Tongue (tissue), 2 donors: ENCODE data around the gene CUL5. TPM values are rescaled to one million over a fixed set of nuclear protein-coding genes. Genes with fewer than 3 reads are reported as not detected.
A peak's percentile ranks its signal among the peaks of the same experiment; 100 is the strongest.
"Not testable (repeated sequence)": the region's sequence is repeated elsewhere in the genome, so short reads cannot be mapped to it uniquely, and the experiment has no call there.

ENCODE experiments used
- DNase-seq: peaks from one replicate; pipeline ENCODE4 v3.0.0-alpha.2; 2015
- total RNA-seq: library from RNA; depleted of rRNA; stranded (reverse); fragments of >200 nt; gene quantifications from one replicate; pipeline ENCODE4 v1.2.3, GENCODE V29; 2014

CUL5 gene
- total RNA-seq, 1 donor from 2014 or later = 67.1 TPM

GRCh38 chr11:108025387-108026080 lies 16.8 kb downstream of the CUL5 start:
- DNase-seq = peak; percentile 53

GRCh38 chr11:108027057-108027456 lies 18.4 kb downstream of the CUL5 start:
- DNase-seq = no peak

DNA sequence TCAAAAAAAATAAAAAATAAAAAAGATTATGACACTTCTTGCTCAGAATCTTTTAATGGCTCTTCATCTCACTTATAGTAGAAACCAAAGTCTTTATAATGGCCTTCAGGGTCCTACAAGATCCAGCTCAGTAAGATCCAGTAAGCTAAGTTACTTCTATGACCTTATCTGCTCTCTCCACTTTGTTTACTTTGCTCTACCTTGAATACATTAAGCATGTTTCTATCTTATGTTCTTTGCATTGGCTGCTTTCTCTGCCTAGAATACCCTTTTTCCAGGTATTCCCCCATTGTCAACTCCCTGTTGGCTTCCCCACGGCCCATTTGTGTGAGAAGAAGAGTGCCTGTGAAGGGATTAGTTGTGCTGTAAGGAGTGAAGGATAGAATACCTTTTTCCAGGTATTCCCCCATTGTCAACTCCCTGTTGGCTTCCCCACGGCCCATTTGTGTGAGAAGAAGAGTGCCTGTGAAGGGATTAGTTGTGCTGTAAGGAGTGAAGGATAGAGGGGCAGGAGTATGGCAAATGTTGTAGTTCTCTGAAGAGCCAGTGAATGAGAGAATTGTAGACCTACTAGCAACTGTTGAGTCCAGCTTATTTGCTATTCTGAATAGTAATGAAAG lies 20.2 kb downstream of the CUL5 start:
- not testable (repeated sequence) for DNase-seq

- not testable (repeated sequence) for DNase-seq
Observed at GRCh38 chr11:108031604-108032003, 22.9 kb downstream of the CUL5 start.

DNA sequence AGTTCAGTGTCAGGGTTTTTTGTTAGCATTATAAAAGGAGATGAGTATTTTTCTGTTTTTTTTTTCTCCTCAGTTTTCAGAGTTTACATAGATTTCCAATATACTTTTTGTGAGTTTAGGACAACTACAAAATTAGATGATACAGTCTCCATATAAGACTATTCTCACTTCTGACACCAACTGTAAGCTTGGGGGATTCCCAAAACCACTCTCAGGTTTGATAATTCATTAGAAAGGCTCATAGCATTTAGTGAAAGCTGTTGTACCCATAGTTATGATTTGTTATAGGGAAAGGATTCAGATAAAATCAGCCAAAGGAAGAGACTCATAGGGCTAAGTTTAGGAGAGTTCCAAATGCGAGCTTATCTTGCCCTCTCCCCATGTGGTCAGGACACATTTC lies 24.1 kb downstream of the CUL5 start:
- no peak for DNase-seq

- DNase-seq = no peak
Observed at GRCh38 chr11:108034034-108034433, 25.3 kb downstream of the CUL5 start.

DNA sequence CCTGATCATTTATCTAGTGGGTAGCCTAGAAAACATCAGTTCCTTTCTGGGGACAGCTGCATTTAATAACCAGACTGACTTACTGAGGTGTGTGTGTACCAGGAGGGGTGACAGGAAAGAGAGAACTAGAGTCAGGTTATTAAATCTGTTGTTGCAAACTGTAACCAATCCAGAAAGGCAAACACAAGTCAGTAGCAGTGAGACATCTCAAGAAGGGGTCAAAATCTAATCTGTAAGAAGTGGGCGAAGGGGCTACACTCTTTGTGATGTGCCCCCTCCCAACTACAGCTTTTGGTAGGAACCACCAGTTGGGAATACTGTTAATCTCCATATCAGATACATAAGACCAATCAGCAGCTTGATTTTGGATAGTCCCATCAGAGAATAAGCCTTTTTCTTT lies 26.3 kb downstream of the CUL5 start:
- no peak for DNase-seq

GRCh38 chr11:108035690-108036089 lies 27.0 kb downstream of the CUL5 start:
- DNase-seq = no peak

DNA sequence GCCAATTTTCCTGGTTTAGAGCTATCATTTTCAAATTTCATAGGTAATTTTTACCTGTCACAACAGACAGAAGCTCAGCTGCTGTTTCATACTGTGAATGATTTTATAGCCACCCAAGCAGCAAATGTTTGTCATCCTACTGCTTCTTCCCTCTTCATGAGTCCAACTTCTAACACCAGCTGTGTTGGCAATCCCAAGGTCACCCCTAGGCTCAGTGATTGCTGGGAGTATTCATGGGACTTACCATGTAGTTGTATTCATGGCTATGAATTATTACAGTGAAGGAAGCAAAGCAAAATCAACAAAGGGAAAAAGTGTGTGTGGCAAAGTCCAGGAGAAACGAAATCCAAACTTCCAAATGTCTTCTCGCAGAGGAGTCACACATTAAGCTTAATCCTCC lies 28.5 kb downstream of the CUL5 start:
- DNase-seq = no peak

- no peak for DNase-seq
Observed at GRCh38 chr11:108037636-108038035, 28.9 kb downstream of the CUL5 start.

- no peak for DNase-seq
Observed at GRCh38 chr11:108048269-108048668, 39.6 kb downstream of the CUL5 start.

DNA sequence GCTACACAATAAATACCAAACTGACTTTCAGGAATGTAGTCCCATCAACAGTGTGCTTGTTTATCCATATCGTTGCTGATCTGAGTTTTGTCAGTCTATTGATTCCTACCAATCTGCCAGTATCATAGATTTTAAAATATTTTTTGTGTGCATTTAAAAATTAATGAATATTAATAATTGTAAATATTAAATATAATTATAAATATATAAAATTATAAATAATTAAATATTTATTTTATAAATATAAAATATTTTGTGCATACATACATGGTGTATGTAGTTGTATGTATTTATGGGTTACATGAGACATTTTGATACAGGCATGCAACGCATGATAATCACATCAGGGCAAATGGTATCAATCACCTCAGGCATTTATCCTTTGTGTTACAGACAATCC lies 53.6 kb downstream of the CUL5 start:
- DNase-seq = no peak

DNA sequence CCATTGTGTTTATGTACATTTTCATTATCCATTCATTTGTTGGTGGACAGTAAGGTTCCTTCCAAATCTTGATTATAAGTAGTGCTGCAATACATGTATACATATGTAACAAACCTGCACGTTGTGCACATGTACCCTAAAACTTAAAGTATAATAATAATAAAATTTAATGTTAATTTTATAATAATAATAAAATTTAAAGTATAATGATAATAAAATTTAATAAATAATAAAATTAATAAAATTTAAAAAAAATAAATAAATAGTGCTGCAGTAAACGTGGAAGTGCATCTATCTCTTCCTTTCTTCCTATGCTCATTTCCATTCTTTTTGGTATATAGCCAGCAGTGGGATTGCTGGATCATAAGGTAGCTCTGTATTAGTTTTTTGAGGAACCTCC lies 54.7 kb downstream of the CUL5 start:
- no peak for DNase-seq

GRCh38 chr11:108069947-108070346 lies 61.2 kb downstream of the CUL5 start:
- no peak for DNase-seq

- DNase-seq = no peak
Observed at GRCh38 chr11:108084811-108085210, 76.1 kb downstream of the CUL5 start.

DNA sequence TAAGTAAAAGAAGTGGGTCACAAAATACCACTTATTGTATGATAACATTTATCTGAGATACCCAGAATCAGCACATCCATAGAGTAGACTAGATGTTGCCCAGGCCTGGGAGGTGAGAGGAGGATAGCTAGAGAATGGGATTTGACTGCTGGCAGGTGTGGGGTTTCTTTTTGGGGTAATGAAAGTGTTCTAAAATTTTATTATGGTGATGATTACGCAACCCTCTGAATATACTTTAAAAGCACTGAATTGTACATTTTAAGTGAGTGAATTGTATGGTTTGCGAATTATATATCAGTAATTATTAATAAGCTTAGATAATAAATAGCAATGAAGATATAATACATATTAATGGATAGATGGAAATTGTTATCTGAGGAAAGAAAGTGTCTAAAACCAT lies 77.0 kb downstream of the CUL5 start:
- DNase-seq = no peak

DNA sequence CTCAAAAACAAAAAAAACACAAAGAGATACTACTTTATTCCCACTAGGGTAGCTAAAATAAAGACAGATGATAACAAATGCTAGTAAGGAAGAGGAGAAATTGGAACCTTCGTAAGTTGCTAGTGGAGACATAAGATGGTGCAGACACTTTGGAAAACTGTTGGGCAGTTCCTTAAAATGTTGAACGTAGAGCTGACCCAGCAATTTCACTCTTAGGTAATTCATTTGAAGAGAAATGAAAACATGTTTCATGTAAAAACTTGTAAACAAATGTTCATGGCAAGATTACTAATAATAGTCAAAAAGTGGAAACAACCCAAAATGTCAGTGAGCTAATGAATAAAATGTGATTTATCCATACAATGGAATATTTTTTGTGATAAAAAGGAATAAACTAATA lies 83.4 kb downstream of the CUL5 start:
- no peak for DNase-seq

- DNase-seq = no peak
Observed at GRCh38 chr11:108093128-108093904, 84.6 kb downstream of the CUL5 start.

GRCh38 chr11:108097179-108097578 lies 88.5 kb downstream of the CUL5 start:
- no peak for DNase-seq

GRCh38 chr11:108101090-108101775 lies 92.5 kb downstream of the CUL5 start:
- no peak for DNase-seq

- DNase-seq = no peak
Observed at GRCh38 chr11:108111126-108111525, 102.4 kb downstream of the CUL5 start.

GRCh38 chr11:108112057-108112456 lies 103.4 kb downstream of the CUL5 start:
- peak; percentile 21 for DNase-seq
